ENCODE data around the gene DISC1.
A peak's percentile ranks its signal among the peaks of the same experiment; 100 is the strongest.

The DISC1 gene

DNA sequence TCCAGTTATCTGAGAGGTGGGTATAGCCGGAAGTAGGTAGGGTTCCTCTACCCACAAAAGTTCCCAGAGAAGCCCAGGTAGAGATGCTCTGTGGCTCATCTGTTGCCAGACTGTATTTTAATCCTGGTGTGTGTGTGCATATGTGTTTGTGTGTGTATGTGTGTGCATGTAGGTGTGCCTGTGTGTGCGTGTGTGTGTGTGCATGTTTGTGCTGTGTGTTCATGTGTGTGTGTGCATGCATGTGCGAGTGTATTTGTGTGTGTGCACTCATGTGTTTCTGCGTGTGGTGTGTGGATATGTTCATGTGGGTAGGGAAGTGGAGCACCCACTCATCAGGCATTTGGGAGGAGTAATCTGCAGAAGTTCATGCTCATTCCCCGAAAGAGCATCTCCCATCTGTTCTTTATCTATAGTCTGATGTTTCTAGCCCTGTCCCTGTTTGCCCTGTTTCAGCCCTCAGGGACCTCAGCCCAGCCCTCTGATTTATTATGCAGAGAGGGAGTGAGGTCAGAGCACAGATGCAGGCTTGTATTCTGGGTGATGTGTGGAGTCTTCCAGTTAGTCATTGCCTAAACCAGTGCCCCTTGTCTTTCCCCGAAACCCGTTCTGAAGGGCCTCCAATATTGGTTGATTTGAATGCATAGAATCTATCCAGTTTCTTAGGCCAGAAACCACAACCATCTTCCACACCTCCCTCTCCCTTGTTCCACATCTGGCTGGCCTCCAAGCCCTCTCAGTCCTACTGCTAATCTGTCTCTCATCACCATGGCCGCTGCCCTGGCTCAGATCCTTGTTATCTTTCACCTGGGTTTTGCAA, 69.1 kb downstream of the DISC1 start:
- no peak for DNase-seq (ENCODE audit: low read depth, low spot score)

DNA sequence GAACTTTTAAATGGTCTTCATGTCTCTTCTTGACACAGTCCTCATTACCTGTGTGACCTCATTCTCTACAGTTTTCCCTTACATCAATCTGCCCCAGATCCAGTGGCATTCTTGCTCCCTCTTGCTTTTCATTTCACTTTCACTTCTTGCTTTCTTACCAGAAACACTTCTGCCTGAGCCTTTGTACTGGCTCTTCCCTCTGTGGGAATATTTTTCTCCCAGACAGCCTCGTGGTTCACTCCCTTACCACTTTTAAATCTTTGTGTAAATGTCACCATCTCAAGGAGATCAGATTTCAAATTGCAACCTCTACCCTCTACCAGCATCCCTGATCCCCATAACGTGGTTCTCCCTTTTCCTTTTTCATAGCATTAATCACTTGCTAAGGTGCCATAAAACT, 73.2 kb downstream of the DISC1 start:
- no peak for DNase-seq (ENCODE audit: low read depth, low spot score)

- DNase-seq (ENCODE audit: low read depth, low spot score), result no peak
Measured at GRCh38 chr1:231701306-231701705, 74.7 kb downstream of the DISC1 start.

GRCh38 chr1:231702331-231702730, 75.7 kb downstream of the DISC1 start:
- no peak for DNase-seq (ENCODE audit: low read depth, low spot score)

DNA sequence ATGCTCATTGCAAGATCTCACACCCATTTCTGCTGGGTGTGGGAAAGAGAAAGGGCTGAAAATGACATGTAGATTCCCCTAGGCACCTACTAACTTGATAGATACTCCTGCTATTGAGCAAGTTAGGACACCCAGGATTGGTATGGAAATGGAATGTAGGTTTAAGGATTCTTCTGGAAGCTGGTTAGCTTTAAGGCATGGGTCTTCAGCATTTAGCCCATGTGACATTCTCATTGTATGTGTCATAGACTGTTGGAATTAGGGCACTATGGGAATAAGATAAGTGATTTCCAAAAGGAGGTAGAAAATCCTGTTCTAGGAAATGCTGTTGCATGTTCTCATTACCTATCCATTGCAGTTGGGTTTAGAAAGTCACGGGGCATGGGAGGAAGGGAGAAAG, 76.2 kb downstream of the DISC1 start:
- DNase-seq (ENCODE audit: low read depth, low spot score), result no peak

DNA sequence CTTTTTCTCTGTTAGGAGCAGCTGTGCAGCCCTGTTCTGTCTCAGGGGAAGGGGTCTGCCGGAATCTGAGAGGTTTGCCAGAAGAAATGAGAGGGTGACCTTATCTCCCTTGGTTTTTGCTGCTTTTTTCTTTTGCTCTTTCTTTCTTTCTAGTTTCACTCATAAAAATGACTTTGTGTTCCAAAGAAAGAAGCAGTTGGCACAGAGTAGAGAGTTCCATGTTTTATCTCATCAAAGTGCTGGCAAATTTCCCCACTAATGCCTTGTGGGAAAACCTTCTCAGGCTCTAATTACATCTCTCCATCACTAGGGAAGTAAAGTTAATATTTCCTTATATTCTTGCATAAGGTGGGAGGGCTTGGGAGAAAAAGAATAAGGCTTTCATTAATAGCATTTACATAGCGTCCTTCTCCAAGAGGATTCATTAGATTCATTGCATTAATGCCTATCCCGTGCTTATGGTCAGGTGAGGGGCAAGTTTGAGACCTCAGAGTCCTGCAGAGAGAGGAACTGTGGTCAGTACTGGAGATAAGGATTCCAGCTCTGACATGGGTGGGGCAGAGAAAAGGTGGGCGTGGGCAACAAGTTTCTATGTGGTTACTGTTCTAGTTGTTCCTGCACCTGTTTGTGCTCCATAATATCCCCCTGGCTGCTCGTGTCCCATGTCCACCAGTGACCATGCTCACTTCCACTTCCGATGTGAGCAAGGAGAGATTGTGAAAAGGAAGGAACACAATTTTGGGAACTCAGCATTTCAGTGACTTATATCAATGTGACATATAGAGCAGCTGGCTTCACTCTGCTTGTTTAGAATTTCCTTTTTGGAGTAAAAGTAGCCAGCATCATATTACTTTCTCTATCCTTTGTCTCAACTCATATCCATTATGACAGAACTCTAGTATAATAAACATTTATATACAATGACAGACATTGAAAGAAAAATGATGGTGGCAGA, 79.5 kb downstream of the DISC1 start:
- DNase-seq (ENCODE audit: low read depth, low spot score), result no peak

GRCh38 chr1:231706934-231707333, 80.3 kb downstream of the DISC1 start:
- DNase-seq (ENCODE audit: low read depth, low spot score), result no peak

- DNase-seq (ENCODE audit: low read depth, low spot score), result no peak
Measured at GRCh38 chr1:231707407-231707806, 80.8 kb downstream of the DISC1 start.

- DNase-seq (ENCODE audit: low read depth, low spot score), result no peak
Measured at GRCh38 chr1:231708394-231708793, 81.8 kb downstream of the DISC1 start.

GRCh38 chr1:231714440-231714839, 87.8 kb downstream of the DISC1 start:
- no peak for DNase-seq (ENCODE audit: low read depth, low spot score)

- no peak for DNase-seq (ENCODE audit: low read depth, low spot score)
Measured at GRCh38 chr1:231715816-231716722, 89.5 kb downstream of the DISC1 start.

- DNase-seq (ENCODE audit: low read depth, low spot score), result no peak
Measured at GRCh38 chr1:231716879-231717278, 90.3 kb downstream of the DISC1 start.

DNA sequence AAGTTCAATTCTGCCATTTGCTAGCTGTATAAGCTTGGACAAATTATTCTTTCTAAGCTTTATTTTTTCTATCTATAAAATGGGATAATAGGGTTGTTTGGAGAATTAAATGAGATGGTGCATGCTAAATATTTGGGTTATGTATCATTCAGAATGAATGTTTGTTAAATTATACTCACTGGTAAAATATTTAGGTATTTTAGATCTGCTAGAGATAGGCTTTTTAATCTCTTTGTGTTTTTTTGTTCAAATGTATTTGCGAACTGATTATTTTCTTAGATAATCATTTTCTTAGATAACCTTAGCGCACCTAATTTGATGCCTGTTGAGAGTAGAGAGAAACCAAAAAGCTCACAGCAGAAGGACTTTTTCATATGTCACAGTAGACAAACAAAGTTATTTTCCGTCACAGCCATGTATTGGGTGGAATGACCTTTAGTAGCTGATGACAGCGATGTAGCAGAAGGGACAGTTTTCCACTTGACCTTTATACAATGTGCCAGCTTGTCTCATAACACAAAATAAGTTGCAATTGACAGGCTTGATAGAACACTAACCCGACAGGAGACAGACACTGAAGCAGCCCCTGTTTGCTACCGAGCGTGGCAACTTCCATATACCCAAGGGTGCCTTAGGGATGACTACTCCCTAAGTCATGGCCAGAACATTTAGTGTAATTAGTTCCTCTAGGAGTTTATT, 93.0 kb downstream of the DISC1 start:
- DNase-seq (ENCODE audit: low read depth, low spot score), result no peak

DNA sequence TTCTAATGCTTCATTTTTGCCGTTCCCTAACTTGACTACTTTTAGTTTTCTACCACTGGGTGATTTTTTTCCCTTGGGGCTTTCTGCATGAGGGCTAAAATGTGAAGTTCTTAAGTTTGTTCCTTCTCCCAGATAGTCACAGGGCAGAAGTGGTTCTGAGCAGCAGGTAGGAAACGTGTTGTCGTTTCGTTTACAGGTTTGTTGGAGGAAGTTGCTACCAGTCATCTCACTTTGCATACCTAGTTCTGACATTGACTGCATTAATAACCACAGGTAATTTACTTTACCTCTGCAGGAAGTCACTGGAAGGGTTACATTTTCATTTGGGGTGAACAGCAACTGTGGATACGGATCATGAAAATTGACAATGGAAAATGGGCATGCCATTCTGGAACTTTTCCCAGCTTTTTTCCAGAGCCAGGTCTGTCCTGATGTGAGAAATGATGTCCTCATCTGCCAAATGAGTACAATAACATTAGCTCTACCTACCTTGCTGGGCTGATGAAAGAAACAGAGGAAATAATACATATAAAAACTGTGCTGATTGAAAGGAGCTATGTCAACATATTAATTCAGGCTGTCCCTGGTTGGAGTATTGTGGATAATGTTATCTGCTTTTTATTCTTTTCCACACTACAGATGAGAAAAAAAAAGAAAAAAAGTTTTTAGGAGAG, 94.2 kb downstream of the DISC1 start:
- DNase-seq (ENCODE audit: low read depth, low spot score), result no peak

DNA sequence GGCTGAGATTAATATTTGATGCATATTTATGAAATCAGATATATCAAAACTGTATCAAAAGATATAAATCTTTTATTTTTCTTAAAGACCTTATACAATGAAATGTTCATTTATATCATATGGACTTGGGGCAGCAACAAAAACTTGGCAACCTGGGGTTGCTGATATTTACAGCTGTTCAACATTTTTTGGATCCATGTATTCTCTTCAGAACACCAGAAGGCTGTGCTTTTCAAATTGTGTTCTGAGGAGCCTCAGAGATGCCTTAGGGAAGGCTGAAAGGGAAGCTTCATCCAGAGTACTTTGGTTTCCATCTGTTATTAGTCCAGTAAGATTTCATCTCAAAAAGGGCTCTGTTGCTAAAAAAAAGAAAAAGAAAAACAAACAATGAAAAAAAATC, 94.8 kb downstream of the DISC1 start:
- no peak for DNase-seq (ENCODE audit: low read depth, low spot score)

- no peak for DNase-seq (ENCODE audit: low read depth, low spot score)
Measured at GRCh38 chr1:231722356-231722755, 95.8 kb downstream of the DISC1 start.

DNA sequence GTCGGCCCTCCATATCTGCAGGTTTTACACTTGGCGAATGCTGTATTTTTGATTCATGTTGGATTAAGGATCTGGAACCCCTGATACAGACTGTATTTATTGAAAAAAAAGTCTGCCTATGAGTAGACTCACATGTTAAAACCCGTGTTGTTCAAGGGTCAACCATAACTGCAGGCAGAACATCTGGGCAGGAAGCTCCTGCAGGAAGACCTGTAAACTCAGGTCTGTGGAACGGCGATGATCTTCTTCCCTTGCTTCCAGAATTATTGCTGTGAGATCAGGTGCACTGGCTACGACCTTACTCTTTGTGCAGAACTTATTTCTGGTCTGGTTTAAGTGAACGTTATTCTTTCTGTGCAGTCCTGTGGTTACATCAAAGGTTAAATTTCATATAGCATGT, 96.6 kb downstream of the DISC1 start:
- no peak for DNase-seq (ENCODE audit: low read depth, low spot score)

DNA sequence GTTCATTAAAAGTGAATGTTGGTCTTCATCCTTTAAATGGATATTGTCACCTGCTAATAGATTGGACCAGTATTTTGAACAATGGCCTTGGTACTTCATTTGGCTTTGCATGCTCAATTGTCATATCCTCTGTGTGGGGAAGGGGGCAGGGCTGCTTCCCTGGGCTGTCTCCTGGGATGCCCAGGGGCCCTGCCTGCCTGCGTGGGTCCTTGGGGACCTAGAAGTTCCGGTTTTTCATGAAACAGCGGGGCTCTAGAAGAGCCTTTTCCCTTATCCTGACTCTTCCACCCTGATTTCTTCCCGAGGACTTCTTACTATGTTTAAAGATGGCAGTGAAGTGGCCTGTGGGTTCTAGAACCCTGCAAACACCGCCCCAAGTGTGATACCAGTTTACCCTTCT, 97.5 kb downstream of the DISC1 start:
- peak; percentile 5 for DNase-seq (ENCODE audit: low read depth, low spot score)

- peak; percentile 77 for DNase-seq (ENCODE audit: low read depth, low spot score)
Measured at GRCh38 chr1:231724876-231725647, 98.5 kb downstream of the DISC1 start.

DNA sequence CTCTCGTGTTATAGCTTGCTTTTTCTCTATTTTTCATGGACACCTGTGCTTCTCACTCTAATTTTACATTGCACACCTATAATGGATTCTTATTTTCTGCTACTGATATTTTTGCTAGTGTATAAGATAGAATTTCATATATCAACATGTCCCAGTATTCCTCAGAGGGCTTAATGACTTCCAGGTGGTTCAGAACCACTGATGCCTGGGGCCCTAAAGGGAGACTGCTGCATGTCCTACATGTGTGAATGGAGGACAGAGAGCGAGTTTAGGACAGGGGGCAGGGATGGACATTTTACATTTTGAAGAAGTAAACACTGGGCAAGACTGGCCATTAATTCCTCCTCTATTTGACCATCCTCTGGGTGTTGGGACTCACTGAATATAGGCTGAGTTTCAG, 100.6 kb downstream of the DISC1 start:
- DNase-seq (ENCODE audit: low read depth, low spot score), result no peak

Data from ELF-1 (cell line).